HG03159 (cell line): ENCODE data around the gene ZNF827.

Source experiments
- ATAC-seq: cut with Tn5 transposase; IDR thresholded peaks from one replicate; pipeline ENCODE4 v1.9.1; 2021; ENCODE audit warnings: mild to moderate bottlenecking, moderate library complexity; ENCODE audit not compliant: unreplicated experiment

Gene ZNF827

GRCh38 chr4:145868637-145869409 is 69.8 kb downstream of the ZNF827 start:
- peak; percentile 72 for ATAC-seq

- ATAC-seq = no peak
These were observed 71.2 kb downstream of the ZNF827 start for GRCh38 chr4:145867406-145867805.

GRCh38 chr4:145866991-145867390 is 71.6 kb downstream of the ZNF827 start:
- ATAC-seq = no peak

- ATAC-seq = no peak
These were observed 73.2 kb downstream of the ZNF827 start for GRCh38 chr4:145865274-145865941.

- ATAC-seq = no peak
These were observed 75.4 kb downstream of the ZNF827 start for GRCh38 chr4:145863191-145863590.

- no peak for ATAC-seq
These were observed 77.0 kb downstream of the ZNF827 start for GRCh38 chr4:145861336-145862318.

GRCh38 chr4:145860897-145861296 is 77.7 kb downstream of the ZNF827 start:
- no peak for ATAC-seq

GRCh38 chr4:145860446-145860845 is 78.2 kb downstream of the ZNF827 start:
- ATAC-seq = no peak

GRCh38 chr4:145859926-145860325 is 78.7 kb downstream of the ZNF827 start:
- no peak for ATAC-seq

- no peak for ATAC-seq
These were observed 79.2 kb downstream of the ZNF827 start for GRCh38 chr4:145859426-145859825.

GRCh38 chr4:145852256-145852839 is 86.3 kb downstream of the ZNF827 start:
- no peak for ATAC-seq

- no peak for ATAC-seq
These were observed 87.0 kb downstream of the ZNF827 start for GRCh38 chr4:145851511-145852201.

GRCh38 chr4:145847764-145848163 is 90.9 kb downstream of the ZNF827 start:
- ATAC-seq = no peak

- no peak for ATAC-seq
These were observed 93.5 kb downstream of the ZNF827 start for GRCh38 chr4:145845118-145845517.

- no peak for ATAC-seq
These were observed 95.0 kb downstream of the ZNF827 start for GRCh38 chr4:145843639-145844038.

- ATAC-seq = no peak
These were observed 95.5 kb downstream of the ZNF827 start for GRCh38 chr4:145843148-145843547.

- no peak for ATAC-seq
These were observed 96.3 kb downstream of the ZNF827 start for GRCh38 chr4:145842224-145842887.

GRCh38 chr4:145840801-145841200 is 97.8 kb downstream of the ZNF827 start:
- ATAC-seq = no peak

- ATAC-seq = peak; percentile 95
These were observed 98.4 kb downstream of the ZNF827 start for GRCh38 chr4:145840162-145840768.
